Esophagus squamous epithelium (tissue), 4 donors: ENCODE results near the gene OR10K2.

Experiments
- POLR2A ChIP-seq, 4 donors: fragments of 450-650 bp; IDR thresholded peaks; one replicate each; pipeline ENCODE4 v1.6.1; 2017; ENCODE audit warnings: antibody characterized with exemption in 4 of 4, mild to moderate bottlenecking in 4 of 4, moderate library complexity in 3 of 4
- TF ChIP-seq, protein P1 (sequence below), 6 experiments: fragments of 450-650 bp in 4 of 6; fragments of 200-600 bp in 2 of 6; sonication (generic) in 2 of 6; IDR thresholded peaks; one replicate each; pipeline ENCODE4 v1.5.1; 2016 to 2019; ENCODE audit warnings: antibody characterized with exemption in 6 of 6, mild to moderate bottlenecking in 4 of 6, moderate library complexity in 4 of 6

DNA sequence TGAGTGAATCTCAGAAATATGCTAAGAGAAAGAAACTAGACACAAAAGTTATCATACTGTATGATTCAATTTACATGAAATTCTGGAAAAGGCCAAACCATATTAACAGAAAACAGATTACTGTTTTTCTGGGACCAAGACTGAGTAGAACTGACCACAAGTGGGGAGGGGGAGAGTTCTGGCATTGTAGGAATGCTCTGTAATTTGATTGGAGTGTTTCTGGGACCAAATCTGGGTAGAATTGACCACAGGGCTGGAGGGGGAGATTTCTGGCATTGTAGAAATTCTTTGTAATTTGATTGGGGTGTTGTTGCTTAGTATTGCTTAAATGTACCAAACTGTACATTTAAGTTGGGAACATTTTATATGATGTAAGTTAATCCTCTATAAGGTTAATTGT lies 32.2 kb upstream of the OR10K2 start:
- TF ChIP-seq, protein P1, sequence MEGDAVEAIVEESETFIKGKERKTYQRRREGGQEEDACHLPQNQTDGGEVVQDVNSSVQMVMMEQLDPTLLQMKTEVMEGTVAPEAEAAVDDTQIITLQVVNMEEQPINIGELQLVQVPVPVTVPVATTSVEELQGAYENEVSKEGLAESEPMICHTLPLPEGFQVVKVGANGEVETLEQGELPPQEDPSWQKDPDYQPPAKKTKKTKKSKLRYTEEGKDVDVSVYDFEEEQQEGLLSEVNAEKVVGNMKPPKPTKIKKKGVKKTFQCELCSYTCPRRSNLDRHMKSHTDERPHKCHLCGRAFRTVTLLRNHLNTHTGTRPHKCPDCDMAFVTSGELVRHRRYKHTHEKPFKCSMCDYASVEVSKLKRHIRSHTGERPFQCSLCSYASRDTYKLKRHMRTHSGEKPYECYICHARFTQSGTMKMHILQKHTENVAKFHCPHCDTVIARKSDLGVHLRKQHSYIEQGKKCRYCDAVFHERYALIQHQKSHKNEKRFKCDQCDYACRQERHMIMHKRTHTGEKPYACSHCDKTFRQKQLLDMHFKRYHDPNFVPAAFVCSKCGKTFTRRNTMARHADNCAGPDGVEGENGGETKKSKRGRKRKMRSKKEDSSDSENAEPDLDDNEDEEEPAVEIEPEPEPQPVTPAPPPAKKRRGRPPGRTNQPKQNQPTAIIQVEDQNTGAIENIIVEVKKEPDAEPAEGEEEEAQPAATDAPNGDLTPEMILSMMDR (IDR thresholded peaks at IDR 0.05) = no peak
- TF ChIP-seq POLR2A (IDR thresholded peaks at IDR 0.05) = no peak
